Endothelial cell (in vitro differentiated cells): ENCODE results near the gene TRPM4. TPM values are rescaled to one million over a fixed set of nuclear protein-coding genes. Genes with fewer than 3 reads are reported as not detected.
A peak's percentile ranks its signal among the peaks of the same experiment; 100 is the strongest.
"Not testable (repeated sequence)": the region's sequence is repeated elsewhere in the genome, so short reads cannot be mapped to it uniquely, and the experiment has no call there.

Experiments used
- DNase-seq: peaks from one replicate; pipeline ENCODE4 v3.0.0; 2021; ENCODE audit warnings: low spot score
- H3K27ac Mint-ChIP-seq: one replicate; pipeline ENCODE4 v1.8.0; 2021; ENCODE audit warnings: mixed read lengths, inconsistent platforms; ENCODE audit not compliant: unreplicated experiment
- H3K27me3 Mint-ChIP-seq: one replicate; pipeline ENCODE4 v1.8.0; 2021; ENCODE audit warnings: mild to moderate bottlenecking, moderate library complexity, mixed read lengths, inconsistent platforms; ENCODE audit not compliant: unreplicated experiment
- H3K36me3 Mint-ChIP-seq: one replicate; pipeline ENCODE4 v1.8.0; 2021; ENCODE audit warnings: mild to moderate bottlenecking, low read depth, mixed read lengths, inconsistent platforms; ENCODE audit not compliant: unreplicated experiment
- H3K4me1 Mint-ChIP-seq: one replicate; pipeline ENCODE4 v1.8.0; 2021; ENCODE audit warnings: mild to moderate bottlenecking, mixed read lengths, inconsistent platforms; ENCODE audit not compliant: unreplicated experiment
- H3K4me3 Mint-ChIP-seq: one replicate; pipeline ENCODE4 v1.8.0; 2021; ENCODE audit warnings: mild to moderate bottlenecking, mixed read lengths, inconsistent platforms; ENCODE audit not compliant: unreplicated experiment
- H3K9me3 Mint-ChIP-seq: one replicate; pipeline ENCODE4 v1.8.0; 2021; ENCODE audit warnings: mixed read lengths, inconsistent platforms; ENCODE audit not compliant: unreplicated experiment
- total RNA-seq: library from RNA; stranded (reverse); fragmentation: NEBNext Ultra II Directional; extraction: Animal tissue kit (Norgen Biotek cat#: 25700); gene quantifications from one replicate; pipeline ENCODE4 v1.2.1, GENCODE V29; 2021; ENCODE audit not compliant: unreplicated experiment
- TF ChIP-seq, protein P1 (sequence below): fragments of 200-600 bp; sonication (generic); IDR thresholded peaks from one replicate; pipeline ENCODE4 v1.5.0; 2021; ENCODE audit warnings: antibody characterized with exemption; ENCODE audit not compliant: unreplicated experiment

The TRPM4 gene
- total RNA-seq, 1 donor from 2014 or later: 75.3 TPM

DNA sequence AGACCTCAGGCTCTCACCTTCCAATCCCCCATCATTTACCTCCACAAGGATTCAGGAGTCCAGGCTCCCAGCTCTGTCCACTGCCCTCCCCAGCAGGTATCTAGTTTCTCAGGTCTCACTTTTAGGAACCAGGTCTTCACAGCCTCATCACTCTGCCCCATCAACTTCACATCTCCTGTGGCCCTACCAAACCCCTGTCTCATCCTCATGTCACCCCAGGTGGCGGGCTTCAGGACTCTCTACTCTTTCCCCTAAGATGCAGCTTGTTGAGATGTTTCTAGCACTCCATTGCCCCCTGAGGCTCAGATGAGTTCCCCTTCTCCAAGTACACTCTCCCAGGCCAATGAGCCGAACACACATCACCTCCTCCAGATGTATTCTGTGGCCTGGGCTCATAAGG is 36.7 kb upstream of the TRPM4 start:
- Mint-ChIP-seq H3K36me3 (peaks cover 4% of the 10 kb centered on the region), H3K4me3 (peak overlapping the region; percentile 79), H3K27ac (peak overlapping the region; percentile 53), H3K9me3 (no peaks in the 10 kb centered on the region), H3K27me3 (peaks cover 19% of the 10 kb centered on the region), H3K4me1 (peaks cover 11% of the 10 kb centered on the region)
- no peak for DNase-seq
- TF ChIP-seq, protein P1, sequence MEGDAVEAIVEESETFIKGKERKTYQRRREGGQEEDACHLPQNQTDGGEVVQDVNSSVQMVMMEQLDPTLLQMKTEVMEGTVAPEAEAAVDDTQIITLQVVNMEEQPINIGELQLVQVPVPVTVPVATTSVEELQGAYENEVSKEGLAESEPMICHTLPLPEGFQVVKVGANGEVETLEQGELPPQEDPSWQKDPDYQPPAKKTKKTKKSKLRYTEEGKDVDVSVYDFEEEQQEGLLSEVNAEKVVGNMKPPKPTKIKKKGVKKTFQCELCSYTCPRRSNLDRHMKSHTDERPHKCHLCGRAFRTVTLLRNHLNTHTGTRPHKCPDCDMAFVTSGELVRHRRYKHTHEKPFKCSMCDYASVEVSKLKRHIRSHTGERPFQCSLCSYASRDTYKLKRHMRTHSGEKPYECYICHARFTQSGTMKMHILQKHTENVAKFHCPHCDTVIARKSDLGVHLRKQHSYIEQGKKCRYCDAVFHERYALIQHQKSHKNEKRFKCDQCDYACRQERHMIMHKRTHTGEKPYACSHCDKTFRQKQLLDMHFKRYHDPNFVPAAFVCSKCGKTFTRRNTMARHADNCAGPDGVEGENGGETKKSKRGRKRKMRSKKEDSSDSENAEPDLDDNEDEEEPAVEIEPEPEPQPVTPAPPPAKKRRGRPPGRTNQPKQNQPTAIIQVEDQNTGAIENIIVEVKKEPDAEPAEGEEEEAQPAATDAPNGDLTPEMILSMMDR: no peak

DNA sequence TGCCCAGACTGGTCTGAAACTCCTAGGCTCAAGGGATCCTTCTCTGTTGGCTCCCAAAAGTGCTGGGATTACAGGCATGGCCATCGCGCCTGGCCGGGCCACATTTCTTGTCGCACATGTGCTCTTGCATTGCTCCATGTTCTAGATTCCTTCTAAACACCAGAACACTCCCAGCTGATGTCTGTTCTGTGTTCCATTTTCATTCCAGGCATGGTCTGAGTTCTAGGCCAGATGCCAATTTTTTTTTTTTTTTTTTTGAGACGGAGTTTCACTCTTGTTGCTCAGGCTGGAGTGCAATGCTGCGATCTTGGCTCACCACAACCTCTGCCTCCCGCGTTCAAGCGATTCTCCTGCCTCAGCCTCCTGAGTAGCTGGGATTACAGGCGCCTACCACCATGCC is 35.8 kb upstream of the TRPM4 start:
- H3K27me3 Mint-ChIP-seq: peaks cover 16% of the 10 kb centered on the region
- DNase-seq, H3K27ac Mint-ChIP-seq, H3K36me3 Mint-ChIP-seq, H3K4me3 Mint-ChIP-seq, H3K9me3 Mint-ChIP-seq: not testable (repeated sequence)
- peaks cover 11% of the 10 kb centered on the region for H3K4me1 Mint-ChIP-seq

DNA sequence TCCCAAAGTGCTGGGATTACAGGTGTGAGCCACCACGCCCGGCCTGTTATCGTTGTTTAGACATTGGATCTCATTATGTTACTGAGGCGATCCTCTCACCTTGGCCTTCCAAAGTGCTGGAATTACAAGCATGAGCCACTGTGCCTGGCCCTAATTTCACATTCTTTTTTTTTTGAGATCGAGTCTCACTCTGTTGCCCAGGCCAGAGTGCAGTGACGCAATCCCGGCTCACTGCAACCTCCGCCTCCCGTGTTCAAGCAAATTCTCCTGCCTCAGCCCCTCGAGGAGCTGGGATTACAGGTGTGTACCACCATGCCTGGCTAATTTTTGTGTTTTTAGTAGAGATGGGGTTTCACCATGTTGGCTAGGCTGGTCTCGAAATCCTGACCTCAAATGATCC is 34.3 kb upstream of the TRPM4 start:
- H3K27ac Mint-ChIP-seq, H3K4me3 Mint-ChIP-seq, H3K36me3 Mint-ChIP-seq, DNase-seq, H3K9me3 Mint-ChIP-seq: not testable (repeated sequence)
- Mint-ChIP-seq H3K27me3 (peaks cover 12% of the 10 kb centered on the region), H3K4me1 (peaks cover 11% of the 10 kb centered on the region)

DNA sequence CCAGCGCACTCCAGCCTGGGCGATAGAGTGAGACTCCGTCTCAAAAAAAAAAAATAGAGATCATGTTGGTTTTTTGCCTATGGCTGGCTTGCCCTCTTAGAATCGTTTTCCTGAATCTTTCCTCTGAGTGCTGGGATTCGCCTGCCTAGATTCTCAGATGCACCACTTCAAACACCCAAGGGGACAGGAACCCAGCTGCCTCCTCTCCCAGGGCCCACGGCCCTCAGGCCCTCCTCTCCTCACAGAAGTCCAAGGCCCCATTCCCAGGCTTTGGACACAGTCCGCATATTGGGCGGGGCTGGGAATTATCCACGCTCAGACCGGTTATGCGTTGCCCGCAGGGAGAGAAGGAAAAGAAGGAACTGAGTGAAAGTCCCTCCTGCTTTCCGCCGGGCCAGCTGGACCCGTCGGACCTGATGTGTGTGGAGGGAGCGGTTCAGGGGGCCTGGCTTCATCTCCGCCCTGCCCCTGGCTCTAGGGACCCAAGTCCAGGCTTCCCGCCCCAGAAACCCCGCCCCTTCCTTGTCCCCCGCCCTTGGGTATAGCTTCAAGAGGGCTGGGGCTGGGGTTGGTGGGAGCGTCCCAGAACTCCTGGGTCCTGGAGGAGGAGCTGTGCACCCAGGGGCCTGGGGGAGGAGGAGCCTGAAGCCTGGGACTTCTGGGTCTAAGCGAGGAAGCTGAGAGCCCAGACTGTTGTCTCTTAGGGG is 32.4 kb upstream of the TRPM4 start:
- TF ChIP-seq, protein P1: no peak
- H3K27ac Mint-ChIP-seq: no peak overlapping the region
- peaks cover 15% of the 10 kb centered on the region for H3K4me1 Mint-ChIP-seq
- H3K36me3 Mint-ChIP-seq: peaks cover 9% of the 10 kb centered on the region
- no peak overlapping the region for H3K4me3 Mint-ChIP-seq
- H3K27me3 Mint-ChIP-seq: peaks cover 15% of the 10 kb centered on the region
- no peak for DNase-seq
- H3K9me3 Mint-ChIP-seq: no peaks in the 10 kb centered on the region

DNA sequence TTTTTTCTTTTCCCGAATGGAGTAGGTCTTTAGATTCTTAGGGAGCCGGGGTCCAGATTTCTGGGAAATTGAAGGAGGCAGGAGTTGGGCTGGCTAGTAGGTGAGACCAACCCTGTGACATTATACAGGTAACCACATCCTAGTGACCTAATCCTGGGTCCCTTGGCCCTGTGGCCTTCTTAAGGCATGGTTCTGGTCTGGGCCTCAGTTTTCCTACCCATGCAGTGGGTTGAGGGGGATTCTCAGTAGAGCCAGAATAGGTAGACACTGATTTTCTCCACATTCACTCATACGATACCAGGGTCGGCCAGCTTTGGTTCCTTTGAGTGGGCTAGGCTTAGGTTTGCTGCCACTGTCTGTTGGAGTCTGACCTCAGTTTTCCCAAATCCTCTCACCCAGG is 31.0 kb upstream of the TRPM4 start:
- H3K9me3 Mint-ChIP-seq: no peaks in the 10 kb centered on the region
- H3K4me3 Mint-ChIP-seq: no peak overlapping the region

DNA sequence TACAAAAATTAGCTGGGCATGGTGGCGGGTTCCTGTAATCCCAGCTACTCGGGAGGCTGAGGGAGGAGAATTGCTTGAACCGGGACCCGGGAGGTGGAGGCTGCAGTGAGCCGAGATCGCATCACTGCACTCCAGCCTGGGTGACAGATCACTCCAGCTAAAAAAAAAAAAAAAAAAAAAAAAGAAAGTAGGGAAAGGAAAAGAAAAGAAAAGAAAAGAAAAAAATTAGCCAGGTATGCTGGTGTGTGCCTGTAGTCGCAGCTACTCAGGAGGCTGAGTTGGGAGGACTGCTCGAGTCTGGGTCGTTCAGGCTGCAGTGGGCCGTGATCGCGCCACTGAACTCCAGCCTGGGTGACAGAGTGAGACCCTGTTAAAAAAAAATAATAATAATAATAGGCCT is 30.4 kb upstream of the TRPM4 start:
- not testable (repeated sequence) for H3K27ac Mint-ChIP-seq, H3K4me3 Mint-ChIP-seq, H3K9me3 Mint-ChIP-seq, H3K27me3 Mint-ChIP-seq, H3K36me3 Mint-ChIP-seq, DNase-seq, H3K4me1 Mint-ChIP-seq

More for the DNA sequence above, 31.0 kb upstream of the TRPM4 start:
- peaks cover 5% of the 10 kb centered on the region for H3K36me3 Mint-ChIP-seq
- no peak overlapping the region for H3K27ac Mint-ChIP-seq
- TF ChIP-seq, protein P1: no peak
- peaks cover 8% of the 10 kb centered on the region for H3K4me1 Mint-ChIP-seq
- no peak for DNase-seq
- H3K27me3 Mint-ChIP-seq: peaks cover 9% of the 10 kb centered on the region
